ENCODE measurements around the gene LRP10.
"Not testable (repeated sequence)": the region's sequence is repeated elsewhere in the genome, so short reads cannot be mapped to it uniquely, and the experiment has no call there.

LRP10 gene

DNA sequence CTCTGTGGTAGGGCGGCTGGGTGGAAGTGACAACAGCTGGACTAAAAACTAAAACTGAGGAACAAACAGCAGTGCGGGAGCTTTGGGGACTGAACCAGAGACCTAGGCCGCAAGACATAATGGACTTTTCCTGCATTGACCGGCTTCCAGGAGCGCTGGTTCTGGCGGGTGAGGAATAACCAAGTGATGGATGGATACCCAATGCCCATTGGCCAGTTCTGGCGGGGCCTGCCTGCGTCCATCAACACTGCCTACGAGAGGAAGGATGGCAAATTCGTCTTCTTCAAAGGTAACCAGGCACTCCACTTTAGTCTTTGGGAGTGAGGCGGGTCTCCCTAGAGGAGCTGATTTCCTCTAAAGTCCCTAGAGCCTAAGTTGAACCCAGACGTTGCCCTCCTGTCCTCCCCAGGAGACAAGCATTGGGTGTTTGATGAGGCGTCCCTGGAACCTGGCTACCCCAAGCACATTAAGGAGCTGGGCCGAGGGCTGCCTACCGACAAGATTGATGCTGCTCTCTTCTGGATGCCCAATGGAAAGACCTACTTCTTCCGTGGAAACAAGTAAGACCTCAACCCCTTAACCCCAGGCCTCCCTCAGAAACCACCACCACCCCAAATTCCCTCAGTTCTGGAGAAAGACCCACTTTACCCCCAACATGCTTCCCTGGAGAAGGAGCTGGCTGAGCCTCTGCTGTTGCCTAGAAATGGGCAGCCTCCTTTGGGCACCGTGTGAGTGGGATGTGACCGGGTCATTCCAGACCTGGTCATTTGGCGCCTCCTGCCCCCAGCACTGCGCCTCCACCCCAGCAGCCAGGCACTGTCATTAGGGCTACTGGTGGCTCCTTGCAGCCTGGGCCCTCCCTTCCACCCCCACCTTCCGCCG, 27.1 kb upstream of the LRP10 start:
- no peak for DNase-seq

DNA sequence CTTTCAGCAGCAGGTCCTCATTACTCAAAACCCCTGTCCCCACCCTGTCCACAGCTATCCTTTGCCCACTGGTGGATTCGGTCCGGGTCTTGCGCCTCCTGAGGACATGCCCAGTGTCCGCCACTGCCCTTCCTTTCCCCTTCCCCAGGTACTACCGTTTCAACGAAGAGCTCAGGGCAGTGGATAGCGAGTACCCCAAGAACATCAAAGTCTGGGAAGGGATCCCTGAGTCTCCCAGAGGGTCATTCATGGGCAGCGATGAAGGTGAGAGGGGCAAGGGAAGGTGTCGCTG, 26.5 kb upstream of the LRP10 start:
- no peak for DNase-seq

DNA sequence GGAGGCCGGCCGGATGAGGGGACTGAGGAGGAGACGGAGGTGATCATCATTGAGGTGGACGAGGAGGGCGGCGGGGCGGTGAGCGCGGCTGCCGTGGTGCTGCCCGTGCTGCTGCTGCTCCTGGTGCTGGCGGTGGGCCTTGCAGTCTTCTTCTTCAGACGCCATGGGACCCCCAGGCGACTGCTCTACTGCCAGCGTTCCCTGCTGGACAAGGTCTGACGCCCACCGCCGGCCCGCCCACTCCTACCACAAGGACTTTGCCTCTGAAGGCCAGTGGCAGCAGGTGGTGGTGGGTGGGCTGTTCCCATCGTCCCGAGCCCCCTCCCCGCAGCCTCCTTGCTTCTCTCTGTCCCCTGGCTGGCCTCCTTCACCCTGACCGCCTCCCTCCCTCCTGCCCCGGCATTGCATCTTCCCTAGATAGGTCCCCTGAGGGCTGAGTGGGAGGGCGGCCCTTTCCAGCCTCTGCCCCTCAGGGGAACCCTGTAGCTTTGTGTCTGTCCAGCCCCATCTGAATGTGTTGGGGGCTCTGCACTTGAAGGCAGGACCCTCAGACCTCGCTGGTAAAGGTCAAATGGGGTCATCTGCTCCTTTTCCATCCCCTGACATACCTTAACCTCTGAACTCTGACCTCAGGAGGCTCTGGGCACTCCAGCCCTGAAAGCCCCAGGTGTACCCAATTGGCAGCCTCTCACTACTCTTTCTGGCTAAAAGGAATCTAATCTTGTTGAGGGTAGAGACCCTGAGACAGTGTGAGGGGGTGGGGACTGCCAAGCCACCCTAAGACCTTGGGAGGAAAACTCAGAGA, 25.5 kb upstream of the LRP10 start:
- DNase-seq = no peak

DNA sequence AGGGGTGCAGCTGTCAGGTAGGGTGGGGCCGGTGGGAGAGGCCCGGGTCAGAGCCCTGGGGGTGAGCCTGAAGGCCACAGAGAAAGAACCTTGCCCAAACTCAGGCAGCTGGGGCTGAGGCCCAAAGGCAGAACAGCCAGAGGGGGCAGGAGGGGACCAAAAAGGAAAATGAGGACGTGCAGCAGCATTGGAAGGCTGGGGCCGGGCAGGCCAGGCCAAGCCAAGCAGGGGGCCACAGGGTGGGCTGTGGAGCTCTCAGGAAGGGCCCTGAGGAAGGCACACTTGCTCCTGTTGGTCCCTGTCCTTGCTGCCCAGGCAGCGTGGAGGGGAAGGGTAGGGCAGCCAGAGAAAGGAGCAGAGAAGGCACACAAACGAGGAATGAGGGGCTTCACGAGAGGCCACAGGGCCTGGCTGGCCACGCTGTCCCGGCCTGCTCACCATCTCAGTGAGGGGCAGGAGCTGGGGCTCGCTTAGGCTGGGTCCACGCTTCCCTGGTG, 24.7 kb upstream of the LRP10 start:
- DNase-seq = no peak

DNA sequence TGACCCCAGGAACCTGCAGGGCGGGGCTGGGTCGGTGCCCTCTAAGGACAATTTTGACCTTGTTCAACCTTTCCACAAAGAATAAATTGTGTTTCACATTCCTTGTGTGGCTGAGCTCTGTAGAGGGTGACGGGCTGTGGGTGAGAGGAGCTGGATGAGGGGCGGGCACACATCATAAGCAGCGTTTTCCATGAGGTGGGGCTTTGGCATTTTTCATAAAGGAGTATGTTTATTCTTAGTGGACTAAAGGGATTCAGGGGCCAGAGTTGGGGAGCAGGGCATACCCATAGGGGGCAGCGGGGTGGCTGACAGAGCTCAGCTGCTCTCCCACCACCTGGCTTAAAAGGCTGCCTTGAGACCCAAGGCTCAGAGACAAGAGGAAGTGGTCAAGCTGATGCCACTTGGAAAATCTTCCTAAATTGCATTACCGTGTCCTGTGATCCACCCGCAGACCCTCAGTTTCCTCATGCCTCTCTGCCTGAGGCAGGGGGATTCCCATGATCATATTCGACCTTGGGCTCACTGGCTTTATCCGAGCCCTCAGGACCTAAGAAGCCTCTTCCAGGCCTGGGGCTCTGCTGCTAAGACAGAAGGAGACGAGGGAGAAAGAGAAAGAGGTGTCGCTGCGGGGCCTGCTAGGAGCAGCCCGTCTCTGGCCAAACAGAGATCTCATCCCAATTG, 23.7 kb upstream of the LRP10 start:
- DNase-seq = no peak

DNA sequence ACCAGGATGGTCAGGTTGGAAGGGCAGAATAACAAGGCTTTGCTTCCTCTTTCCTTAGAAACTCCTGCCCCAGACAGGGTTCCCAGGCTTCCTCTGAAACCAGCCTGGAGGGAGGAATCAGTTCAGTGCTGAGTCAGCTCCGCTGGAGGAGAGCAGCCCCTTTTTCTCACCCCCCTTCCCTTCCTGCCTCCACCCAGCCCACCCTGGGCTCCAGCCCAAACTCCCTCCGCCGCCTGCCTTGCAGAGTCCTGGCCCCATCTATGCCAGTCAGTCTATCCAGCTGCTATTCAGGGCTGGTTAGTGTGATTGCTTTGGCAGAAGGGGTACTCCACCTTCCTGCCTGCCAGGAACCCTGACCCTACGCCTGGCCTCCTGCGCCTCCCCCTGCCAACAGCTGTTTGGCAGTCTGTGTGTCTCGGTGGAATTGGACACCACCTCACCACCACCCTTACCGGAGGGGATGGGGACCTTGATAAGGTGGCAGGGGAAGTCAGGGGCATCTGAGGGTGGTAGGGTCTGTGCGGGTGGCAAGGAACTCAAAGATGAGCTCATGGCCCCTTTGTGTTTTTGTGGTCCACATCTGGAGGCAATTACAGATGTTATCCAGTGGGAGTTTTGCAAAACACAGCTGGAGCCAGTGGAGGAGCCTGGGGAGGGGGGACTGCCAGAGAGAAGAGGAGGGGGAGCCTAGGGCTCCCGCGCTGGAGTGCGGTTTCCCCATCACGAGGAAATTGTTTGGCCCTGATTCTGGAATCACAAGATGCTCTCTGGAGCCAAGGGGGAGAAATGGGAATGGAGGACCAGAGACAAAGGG, 23.0 kb upstream of the LRP10 start:
- no peak for DNase-seq

DNA sequence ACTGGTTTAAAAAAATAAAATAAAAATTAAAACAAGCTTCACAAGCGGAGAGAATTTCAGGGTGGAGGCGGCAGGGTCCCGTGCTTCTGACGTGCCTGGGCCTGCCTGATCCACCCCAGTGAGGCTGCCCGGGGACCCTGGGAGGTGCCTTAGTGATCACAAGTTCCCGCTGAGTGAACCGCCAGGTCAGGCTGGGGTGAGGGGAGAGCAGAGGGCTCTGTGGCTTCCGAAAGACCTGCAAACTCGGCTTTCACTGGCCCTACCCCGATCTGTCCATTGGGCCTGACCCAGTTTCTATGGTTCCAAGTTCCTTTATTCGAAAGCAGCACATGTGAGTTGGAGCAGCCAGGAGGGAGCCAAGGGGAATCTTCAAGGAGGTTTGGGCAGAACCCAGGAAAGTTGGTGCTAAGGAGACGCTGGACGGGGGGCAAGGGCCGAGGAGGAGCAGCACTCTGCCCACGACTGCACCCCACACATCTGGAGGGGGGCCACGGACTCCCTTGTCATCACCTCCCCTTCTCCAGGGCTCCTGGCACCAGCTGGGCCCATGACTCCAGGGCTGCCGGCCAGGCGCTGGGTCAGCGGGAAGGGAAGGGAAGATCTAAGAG, 22.2 kb upstream of the LRP10 start:
- DNase-seq = no peak

DNA sequence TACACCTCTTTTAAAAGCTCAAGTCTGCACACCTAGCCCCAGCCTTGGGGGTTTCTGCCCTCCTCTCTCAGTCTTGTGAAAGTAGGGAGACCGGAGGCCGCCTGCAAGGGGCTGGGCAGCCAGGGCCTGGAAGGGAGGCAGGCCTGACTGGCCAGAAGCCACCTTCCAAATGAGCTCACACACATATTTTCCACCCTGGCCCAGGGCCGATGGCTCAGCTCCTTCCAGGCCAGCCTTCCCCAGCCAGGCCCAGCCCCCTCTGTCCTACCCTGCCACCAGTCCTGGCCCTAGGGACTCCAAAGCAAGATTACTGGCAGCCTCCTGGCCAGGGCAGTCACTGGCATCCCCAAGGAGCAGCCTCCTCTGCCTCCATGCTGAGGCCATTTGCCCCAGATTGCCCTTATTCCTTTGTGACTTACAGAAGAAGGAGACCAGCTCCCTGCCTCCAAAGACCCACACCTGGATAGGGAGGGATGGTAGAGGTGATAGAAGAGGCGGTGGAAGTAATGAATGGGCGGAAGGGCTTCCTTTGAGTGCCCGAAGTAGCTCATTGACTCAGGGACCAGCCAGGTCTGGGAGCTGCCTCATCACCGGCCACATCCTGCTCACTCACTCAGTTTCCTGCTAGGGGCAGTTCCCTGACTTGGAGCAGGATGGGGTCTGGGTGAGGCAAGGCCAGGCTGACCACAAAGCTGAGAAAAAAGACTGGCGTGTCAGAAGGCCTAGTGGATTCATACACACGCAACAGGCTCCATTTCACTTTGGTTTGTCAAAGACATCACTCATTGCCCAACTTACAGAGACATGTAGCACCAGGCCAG, 20.4 kb upstream of the LRP10 start:
- no peak for DNase-seq

DNA sequence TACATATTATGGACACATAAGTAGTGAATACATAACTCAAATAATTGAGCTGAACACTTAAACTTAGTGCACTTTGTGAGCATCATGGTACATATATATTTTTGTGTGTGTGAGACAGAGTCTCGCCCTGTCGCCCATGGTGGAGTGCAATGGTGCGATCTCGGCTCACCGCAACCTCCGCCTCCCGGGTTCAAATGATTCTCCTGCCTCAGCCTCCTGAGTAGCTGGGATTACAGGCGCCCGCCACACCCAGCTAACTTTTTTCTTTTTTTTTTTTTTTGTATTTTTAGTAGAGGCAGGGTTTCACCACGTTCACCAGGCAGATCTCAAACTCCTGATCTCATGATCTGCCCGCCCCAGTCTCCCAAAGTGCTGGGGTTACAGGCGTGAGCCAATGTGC, 19.4 kb upstream of the LRP10 start:
- not testable (repeated sequence) for DNase-seq

DNA sequence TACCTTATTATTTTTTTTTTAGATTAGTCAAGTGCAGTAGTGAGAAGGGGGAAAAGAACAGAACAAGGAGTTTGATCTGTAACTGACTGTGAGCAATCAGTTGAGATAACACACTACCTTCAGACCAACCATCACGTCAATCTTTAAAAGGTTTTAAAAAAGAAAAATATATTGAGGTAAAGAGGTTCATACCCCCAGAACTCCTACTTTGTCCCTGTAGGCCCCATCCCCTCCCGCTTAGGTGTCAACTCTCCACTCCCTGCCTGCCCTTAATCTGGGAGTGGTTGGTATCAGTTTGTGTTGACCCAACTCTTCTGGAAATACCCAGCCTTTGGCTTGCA, 19.0 kb upstream of the LRP10 start:
- no peak for DNase-seq

DNA sequence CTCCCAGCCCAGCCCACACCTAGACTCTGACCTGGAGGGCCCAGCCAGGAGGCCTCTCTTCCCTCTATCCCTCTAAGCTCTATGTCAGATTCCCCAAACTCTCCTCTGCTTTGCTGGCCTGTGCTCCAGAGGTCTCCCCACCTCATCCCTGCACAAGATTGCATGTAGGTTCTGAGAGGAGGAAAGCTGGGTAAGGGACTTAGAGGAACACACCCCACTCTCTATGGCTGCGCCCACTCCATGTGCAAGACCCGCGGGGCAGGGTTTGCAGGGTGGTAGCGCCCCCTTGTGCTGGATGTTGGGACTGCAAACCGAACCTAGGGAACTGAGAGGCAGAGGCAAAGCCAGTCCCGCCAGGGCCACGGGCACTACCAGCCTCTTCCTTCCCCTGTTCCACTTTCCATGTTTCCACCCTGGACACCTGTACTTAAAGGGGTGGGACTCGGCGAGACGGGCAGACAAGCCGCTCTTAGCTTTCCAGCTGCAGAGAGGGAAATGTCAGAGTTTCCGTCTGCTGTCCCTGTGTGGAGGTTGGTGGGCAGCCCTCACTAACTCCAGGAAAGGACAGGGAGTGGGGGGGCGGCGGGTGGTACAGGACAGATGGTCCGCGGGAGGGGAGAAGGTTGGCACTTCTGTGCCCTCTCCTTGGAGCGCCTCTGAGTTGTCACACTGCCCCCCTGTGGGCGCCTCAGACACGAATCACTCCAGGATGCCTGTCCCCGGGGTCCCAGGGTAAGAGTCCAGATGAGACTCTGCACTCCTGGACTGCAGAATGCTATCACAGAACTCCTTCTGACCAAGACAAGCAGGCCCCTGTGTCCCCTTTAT, 18.4 kb upstream of the LRP10 start:
- DNase-seq = peak; percentile 97

DNA sequence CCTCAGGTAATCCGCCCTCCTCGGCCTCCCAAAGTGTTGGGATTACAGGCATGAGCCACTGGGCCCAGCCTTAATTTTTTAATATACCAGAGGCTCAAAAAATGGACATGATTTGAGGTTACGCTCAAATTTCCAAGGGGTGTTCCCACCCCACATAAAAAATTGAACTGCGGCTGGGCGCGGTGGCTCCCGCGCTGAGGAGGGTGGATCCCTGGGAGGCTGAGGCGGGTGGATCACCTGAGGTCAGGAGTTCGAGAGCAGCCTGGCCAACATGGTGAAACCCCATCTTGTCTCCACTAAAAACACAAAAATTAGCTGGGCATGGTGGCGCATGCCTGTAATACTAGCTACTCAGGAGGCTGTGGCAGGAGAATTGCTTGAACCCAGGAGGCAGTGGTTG, 17.2 kb upstream of the LRP10 start:
- DNase-seq = not testable (repeated sequence)

DNA sequence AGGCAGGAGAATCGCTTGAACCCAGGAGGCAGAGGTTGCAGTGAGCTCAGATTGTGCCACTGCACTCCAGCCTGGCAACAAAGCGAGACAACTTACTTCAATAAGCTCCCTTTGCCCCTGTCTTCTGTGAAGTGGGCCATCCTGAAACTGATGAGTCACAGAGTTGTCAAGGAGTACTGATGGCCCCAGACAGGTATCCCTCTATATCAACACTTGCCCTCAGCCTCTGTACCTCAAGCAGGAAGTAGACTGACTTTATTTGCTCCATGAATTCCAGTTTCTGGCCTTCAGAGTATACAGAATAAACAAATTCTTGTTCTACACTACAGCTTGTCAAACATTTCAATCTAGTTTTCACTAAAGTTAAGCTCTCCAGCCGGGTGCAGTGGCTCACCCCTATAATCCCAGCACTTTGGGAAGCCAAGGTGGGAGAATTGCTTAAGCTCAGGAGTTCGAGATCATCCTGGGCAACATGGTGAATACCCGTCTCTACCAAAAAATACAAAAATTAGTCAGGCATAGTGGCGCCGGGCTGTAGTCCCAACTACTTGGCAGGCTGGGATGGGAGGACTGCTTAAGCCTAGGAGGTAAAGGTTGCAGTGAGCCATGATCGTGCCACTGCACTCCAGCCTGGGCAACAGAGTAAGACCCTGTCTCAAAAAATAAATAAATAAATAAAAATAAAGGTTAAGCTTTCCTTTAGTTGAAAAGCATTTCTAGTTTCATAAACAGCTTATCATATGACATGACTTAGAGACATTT, 16.4 kb upstream of the LRP10 start:
- no peak for DNase-seq

DNA sequence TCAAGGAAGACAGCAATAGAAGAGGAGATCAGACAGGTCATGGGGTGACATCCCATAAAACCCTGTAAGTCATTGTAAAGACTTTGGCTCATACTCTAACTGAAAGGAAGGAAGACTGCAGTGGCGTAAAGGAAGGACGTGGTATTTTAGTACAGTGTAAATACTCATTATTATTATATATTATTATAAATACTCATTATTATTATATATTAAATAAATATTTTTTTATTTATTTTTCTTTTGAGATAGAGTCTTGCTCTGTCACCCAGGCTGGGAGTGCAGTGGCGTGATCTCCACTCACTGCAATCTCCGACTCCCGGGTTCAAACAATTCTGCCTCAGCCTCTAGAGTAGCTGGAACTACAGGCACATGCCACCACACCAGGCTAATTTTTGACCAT, 15.1 kb upstream of the LRP10 start:
- DNase-seq = no peak

DNA sequence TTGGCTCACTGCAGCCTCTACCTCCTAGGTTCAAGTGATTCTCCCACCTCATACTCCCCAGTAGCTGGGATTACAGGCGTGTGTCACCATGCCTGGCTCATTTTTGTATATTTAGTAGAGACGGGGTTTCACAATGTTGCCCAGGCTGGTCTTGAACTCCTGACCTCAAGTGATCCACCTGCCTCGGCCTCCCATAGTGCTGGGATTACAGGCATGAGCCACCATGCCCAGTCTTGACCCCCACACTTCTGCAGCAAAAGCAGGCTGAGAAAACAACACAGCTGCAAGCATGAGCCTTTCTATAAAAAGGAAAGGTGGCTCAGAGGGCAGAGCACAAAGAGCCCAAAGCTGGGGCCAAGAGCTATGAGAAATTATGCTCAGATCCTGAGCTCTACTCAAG, 11.2 kb upstream of the LRP10 start:
- not testable (repeated sequence) for DNase-seq

DNA sequence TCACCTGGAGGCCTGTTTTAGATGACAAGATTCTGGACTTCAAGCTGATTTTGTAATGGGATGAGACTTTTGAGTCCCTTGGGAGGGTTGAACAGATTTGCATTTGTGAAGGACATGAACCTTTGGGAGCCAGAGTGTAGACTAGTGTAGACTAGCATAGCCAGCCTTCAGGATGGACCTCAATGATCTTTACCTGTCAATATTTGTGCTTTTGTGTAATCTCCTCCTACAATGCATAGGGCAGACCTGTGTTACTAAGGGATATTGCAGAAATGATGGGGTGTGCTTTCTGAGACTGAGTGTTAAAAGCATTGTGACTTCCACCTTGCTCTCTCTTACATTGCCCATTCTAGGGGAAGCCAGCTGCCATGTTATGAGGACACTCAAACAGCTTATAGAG, 9.9 kb upstream of the LRP10 start:
- no peak for DNase-seq

DNA sequence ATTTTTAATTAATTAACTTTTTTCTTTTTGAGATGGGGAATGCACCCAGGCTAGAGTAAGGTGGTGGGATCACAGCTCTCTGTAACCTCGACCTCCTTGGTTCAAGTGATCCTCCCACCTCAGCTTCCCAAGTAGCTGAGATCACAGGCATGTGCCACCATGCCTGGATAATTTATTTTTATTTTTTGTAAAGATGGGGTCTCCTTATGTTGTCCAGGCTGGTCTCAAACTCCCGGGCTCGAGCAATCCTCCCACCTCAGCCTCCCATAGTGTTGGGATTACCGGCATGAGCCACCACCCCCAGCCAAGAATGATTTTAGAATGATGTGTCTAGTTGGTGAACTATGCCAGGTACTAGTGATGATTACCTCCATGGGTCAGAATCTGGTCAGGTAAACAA, 6.6 kb upstream of the LRP10 start:
- no peak for DNase-seq

DNA sequence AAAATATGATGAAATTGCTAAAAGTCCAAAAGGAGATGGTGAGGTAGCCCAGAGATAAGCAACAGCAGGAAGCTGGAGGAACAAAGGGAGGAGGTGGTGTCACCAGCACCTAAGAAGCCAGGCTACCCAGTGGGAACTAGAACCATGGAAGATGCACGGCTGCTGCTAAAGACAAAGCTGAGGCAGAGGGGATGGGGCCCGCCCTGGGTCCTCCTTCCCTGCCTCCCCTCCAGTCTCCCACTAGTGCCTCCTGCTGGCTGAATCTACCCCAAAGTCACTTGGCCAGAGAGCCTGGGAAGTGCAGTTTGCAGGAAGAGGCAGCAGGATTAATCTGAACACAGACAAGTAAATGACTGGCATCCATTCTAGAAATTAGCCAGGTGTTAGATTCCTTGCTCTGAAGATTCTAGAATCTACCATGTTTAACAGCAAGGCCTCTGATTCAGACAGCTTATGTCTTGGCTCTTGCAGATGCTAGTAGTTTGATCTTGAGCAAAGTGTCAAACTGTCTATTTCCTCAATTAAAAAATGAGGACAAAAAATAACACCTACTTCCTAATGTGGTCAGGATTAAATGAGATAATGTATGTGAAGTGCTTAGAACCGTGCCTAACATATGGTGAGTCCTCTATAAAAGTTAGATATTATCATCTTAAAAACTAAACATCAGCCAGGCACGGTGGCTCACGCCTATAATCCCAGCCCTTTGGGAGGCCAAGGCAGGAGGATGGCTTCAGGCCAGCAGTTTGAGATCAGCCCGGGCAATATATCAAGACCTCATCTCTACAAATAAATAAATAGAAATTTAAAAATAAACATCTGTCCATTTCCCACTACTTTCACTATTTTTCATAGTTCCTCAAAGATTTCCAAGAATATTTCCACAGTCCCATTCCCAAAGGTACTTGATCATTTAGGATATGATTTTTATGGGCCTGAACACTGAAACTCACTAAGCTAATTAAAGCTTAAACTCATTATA, 5.8 kb upstream of the LRP10 start:
- no peak for DNase-seq

DNA sequence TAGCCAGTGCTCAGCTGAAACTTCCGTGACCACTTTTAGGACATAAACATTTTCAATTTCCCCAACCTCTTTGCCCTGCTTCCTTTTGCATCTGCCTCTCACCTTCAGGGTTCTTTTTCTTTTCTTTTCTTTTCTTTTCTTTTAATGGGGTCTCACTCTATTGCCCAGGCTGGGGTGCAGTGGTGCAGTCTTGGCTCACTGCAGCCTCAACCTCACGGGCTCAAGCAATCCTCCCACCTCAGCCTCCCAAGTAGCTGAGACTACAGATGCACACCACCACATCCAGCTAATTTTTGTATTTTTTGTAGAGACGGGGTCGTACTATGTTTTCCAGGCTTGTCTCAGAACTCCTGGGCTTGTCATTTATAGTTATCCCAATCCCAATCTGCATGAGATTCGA, 4.7 kb upstream of the LRP10 start:
- no peak for DNase-seq

Measured in activated effector memory CD4-positive, alpha-beta T cell treated with anti-CD3 and anti-CD28 coated beads, Interleukin-2, amount 50 U/mL, for 16 hours (primary cell).